NB4 (cell line): ENCODE data around the gene MYH6.

Experiments used
- DNase-seq: peaks from one replicate; pipeline ENCODE4 v3.0.0; 2010; ENCODE audit warnings: low read depth
- H3K4me3 ChIP-seq: one replicate; pipeline ENCODE4 v1.5.1; 2011; ENCODE audit warnings: mild to moderate bottlenecking, low read depth, low read length, moderate library complexity
- MYC ChIP-seq: IDR thresholded peaks from 2 replicates; pipeline ENCODE4 v1.6.1; 2011; ENCODE audit warnings: low read depth, low read length
- POLR2A ChIP-seq: IDR thresholded peaks from 2 replicates; pipeline ENCODE4 v1.6.1; 2011; ENCODE audit warnings: mild to moderate bottlenecking; ENCODE audit not compliant: insufficient read length; ENCODE audit errors: extremely low read depth
- TF ChIP-seq, protein P1 (sequence below): IDR thresholded peaks from one replicate; pipeline ENCODE4 v1.5.1; 2012; ENCODE audit warnings: low read depth, low read length
- TF ChIP-seq, protein P2 (sequence below): IDR thresholded peaks from 2 replicates; pipeline ENCODE4 v1.6.1; 2011; ENCODE audit warnings: low read depth, low read length

MYH6 gene

DNA sequence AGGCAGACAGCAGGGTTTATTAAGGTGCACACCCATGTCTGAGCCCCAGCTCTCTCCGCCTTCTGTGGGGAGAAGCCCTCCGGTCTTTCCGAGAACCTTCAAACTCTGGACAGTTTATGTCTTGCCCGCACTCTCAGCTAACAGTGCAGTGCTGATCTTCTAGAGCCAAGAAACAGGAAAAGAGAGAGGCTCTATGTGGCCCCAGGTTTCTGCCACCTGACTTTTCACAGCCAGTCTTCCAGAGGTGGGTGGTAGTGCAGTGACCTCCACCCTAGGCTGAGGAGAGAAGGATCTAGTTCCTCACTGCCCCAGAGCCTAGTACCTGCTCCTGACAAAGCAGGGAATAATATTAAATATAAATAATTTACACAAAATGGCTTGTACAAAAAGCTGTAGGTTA is 51.4 kb downstream of the MYH6 start:
- TF ChIP-seq MYC (no peak), POLR2A (no peak)
- TF ChIP-seq, protein P1, sequence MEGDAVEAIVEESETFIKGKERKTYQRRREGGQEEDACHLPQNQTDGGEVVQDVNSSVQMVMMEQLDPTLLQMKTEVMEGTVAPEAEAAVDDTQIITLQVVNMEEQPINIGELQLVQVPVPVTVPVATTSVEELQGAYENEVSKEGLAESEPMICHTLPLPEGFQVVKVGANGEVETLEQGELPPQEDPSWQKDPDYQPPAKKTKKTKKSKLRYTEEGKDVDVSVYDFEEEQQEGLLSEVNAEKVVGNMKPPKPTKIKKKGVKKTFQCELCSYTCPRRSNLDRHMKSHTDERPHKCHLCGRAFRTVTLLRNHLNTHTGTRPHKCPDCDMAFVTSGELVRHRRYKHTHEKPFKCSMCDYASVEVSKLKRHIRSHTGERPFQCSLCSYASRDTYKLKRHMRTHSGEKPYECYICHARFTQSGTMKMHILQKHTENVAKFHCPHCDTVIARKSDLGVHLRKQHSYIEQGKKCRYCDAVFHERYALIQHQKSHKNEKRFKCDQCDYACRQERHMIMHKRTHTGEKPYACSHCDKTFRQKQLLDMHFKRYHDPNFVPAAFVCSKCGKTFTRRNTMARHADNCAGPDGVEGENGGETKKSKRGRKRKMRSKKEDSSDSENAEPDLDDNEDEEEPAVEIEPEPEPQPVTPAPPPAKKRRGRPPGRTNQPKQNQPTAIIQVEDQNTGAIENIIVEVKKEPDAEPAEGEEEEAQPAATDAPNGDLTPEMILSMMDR: no peak
- TF ChIP-seq, protein P2, sequence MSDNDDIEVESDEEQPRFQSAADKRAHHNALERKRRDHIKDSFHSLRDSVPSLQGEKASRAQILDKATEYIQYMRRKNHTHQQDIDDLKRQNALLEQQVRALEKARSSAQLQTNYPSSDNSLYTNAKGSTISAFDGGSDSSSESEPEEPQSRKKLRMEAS: no peak
- DNase-seq: no peak
- no peak overlapping the region for H3K4me3 ChIP-seq

- no peak overlapping the region for H3K4me3 ChIP-seq
- TF ChIP-seq, protein P1: no peak
- TF ChIP-seq, protein P2: no peak
- TF ChIP-seq MYC: no peak
- TF ChIP-seq POLR2A: no peak
- DNase-seq: no peak
Observed at GRCh38 chr14:23355871-23356435, 52.1 kb downstream of the MYH6 start.

DNA sequence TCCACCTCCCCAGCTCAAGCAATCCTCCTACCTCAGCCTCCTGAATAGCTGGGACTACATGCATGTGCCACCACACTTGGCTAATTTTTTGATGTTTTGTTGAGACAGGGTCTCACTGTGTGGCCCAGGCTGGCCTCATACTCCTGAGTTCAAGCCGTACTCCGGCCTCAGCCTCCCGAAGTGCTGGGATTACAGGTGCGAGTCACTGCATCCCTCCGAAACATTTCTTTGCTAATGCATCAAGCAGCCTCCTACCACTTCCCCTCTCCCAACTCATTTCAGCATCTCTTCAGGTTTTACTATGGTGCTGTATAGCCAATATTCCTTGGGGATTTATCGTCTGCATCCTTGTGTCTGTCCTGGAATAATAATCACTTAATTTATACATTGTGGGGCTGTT is 53.1 kb downstream of the MYH6 start:
- TF ChIP-seq, protein P2: no peak
- TF ChIP-seq, protein P1: no peak
- TF ChIP-seq POLR2A (no peak), MYC (no peak)

DNA sequence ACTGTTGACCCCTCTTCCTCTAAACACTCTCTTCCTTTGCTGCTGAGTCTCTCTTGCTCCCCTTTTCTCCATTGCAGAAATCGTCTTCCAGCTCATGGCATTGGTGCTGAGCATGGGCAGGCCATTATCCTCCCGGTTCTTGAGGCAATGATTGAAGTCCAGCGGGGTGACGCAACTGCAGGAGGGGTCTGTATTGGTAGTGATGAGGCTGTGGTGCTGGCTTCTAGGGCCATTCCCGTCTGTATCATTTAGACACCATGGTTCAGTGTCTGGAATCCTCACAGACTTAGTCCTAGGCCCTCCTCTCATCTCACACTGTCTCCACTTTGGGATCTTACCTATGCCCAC is 54.7 kb downstream of the MYH6 start:
- H3K4me3 ChIP-seq: no peak overlapping the region
- TF ChIP-seq MYC (no peak), POLR2A (no peak)
- TF ChIP-seq, protein P2: no peak
- TF ChIP-seq, protein P1: no peak
- DNase-seq: no peak

More for the DNA sequence above, 53.1 kb downstream of the MYH6 start:
- no peak overlapping the region for H3K4me3 ChIP-seq
- no peak for DNase-seq

- no peak for TF ChIP-seq POLR2A
- TF ChIP-seq, protein P1: no peak
- no peak for TF ChIP-seq MYC
- TF ChIP-seq, protein P2: no peak
- DNase-seq: no peak
- no peak within 1 kb of the TSS for H3K4me3 ChIP-seq
Observed at GRCh38 chr14:23352506-23353432, 55.3 kb downstream of the MYH6 start, which contains the start of gene SLC22A17. Gene SLC22A17, minus strand, starts transcription at chr14:23352887.
